Central memory CD8-positive, alpha-beta T cell (primary cell): ENCODE data around the gene ARPIN.
"Not testable (repeated sequence)": the region's sequence is repeated elsewhere in the genome, so short reads cannot be mapped to it uniquely, and the experiment has no call there.

ENCODE experiments used
- ATAC-seq: fragments of 150-1000 bp; cut with Tn5 transposase; replicated peaks from 2 replicates; pipeline ENCODE4 v1.10.0; 2022; ENCODE audit warnings: mild to moderate bottlenecking, moderate FRiP score, moderate number of reproducible peaks; ENCODE audit not compliant: poor library complexity, severe bottlenecking; ENCODE audit errors: extremely low read depth
- DNase-seq, 2 donors: peaks; one replicate each; pipeline ENCODE4 v3.0.0; 2021; ENCODE audit warnings: low spot score in 2 of 2
- H3K27ac Mint-ChIP-seq: one replicate; pipeline ENCODE4 v1.8.0; 2022; ENCODE audit warnings: low read depth, mild to moderate bottlenecking, moderate library complexity, mixed read lengths
- H3K27me3 Mint-ChIP-seq: one replicate; pipeline ENCODE4 v1.8.0; 2022; ENCODE audit warnings: mixed read lengths
- H3K36me3 Mint-ChIP-seq: one replicate; pipeline ENCODE4 v1.8.0; 2022; ENCODE audit warnings: mild to moderate bottlenecking, moderate library complexity, mixed read lengths; ENCODE audit not compliant: insufficient read depth
- H3K4me1 Mint-ChIP-seq: one replicate; pipeline ENCODE4 v1.8.0; 2022; ENCODE audit warnings: mixed read lengths
- H3K4me3 Mint-ChIP-seq: one replicate; pipeline ENCODE4 v1.8.0; 2022; ENCODE audit warnings: mild to moderate bottlenecking, moderate library complexity, mixed read lengths
- H3K9me3 Mint-ChIP-seq: one replicate; pipeline ENCODE4 v1.8.0; 2022; ENCODE audit warnings: mixed read lengths

The ARPIN gene

GRCh38 chr15:89885179-89885578, 27.6 kb downstream of the ARPIN start:
- ATAC-seq, H3K9me3 Mint-ChIP-seq, H3K27me3 Mint-ChIP-seq, H3K4me1 Mint-ChIP-seq, H3K27ac Mint-ChIP-seq, H3K4me3 Mint-ChIP-seq, DNase-seq: not testable (repeated sequence)
- peaks cover 49% of the 10 kb centered on the region for H3K36me3 Mint-ChIP-seq

- no peak for ATAC-seq
- Mint-ChIP-seq H3K27ac (no peak overlapping the region), H3K4me1 (no peaks in the 10 kb centered on the region), H3K27me3 (no peaks in the 10 kb centered on the region), H3K36me3 (peaks cover 46% of the 10 kb centered on the region), H3K9me3 (no peaks in the 10 kb centered on the region), H3K4me3 (no peak overlapping the region)
- no peak for DNase-seq
These were observed 29.2 kb downstream of the ARPIN start for GRCh38 chr15:89883518-89883917.

- H3K27ac Mint-ChIP-seq = no peak overlapping the region
- H3K9me3 Mint-ChIP-seq = no peaks in the 10 kb centered on the region
- no peak for ATAC-seq
These were observed 32.0 kb downstream of the ARPIN start for GRCh38 chr15:89880727-89881126.

GRCh38 chr15:89878323-89878722, 34.4 kb downstream of the ARPIN start:
- Mint-ChIP-seq H3K9me3 (no peaks in the 10 kb centered on the region), H3K27me3 (no peaks in the 10 kb centered on the region), H3K27ac (no peak overlapping the region), H3K4me3 (no peak overlapping the region), H3K4me1 (no peaks in the 10 kb centered on the region), H3K36me3 (peaks cover 31% of the 10 kb centered on the region)
- ATAC-seq = no peak
- no peak for DNase-seq

More at GRCh38 chr15:89880727-89881126, 32.0 kb downstream of the ARPIN start:
- Mint-ChIP-seq H3K36me3 (peaks cover 43% of the 10 kb centered on the region), H3K4me3 (no peak overlapping the region), H3K4me1 (no peaks in the 10 kb centered on the region), H3K27me3 (no peaks in the 10 kb centered on the region)
- DNase-seq = no peak

- ATAC-seq (no peak), DNase-seq (no peak)
- Mint-ChIP-seq H3K4me3 (no peak overlapping the region), H3K36me3 (peaks cover 24% of the 10 kb centered on the region), H3K9me3 (no peaks in the 10 kb centered on the region), H3K4me1 (no peaks in the 10 kb centered on the region), H3K27ac (peak overlapping the region; percentile 27), H3K27me3 (no peaks in the 10 kb centered on the region)
These were observed 35.7 kb downstream of the ARPIN start for GRCh38 chr15:89877083-89877425.

- H3K27me3 Mint-ChIP-seq = no peaks in the 10 kb centered on the region
- no peaks in the 10 kb centered on the region for H3K9me3 Mint-ChIP-seq
- H3K4me3 Mint-ChIP-seq = no peak overlapping the region
- H3K4me1 Mint-ChIP-seq = no peaks in the 10 kb centered on the region
- DNase-seq = no peak
- H3K27ac Mint-ChIP-seq = peak overlapping the region; percentile 27
- ATAC-seq = no peak
- peaks cover 24% of the 10 kb centered on the region for H3K36me3 Mint-ChIP-seq
These were observed 36.2 kb downstream of the ARPIN start for GRCh38 chr15:89876396-89877082.

- DNase-seq = no peak
- H3K4me3 Mint-ChIP-seq = no peak overlapping the region
- no peak for ATAC-seq
- H3K27ac Mint-ChIP-seq = no peak overlapping the region
- no peaks in the 10 kb centered on the region for H3K27me3 Mint-ChIP-seq
- no peaks in the 10 kb centered on the region for H3K9me3 Mint-ChIP-seq
- no peaks in the 10 kb centered on the region for H3K4me1 Mint-ChIP-seq
- H3K36me3 Mint-ChIP-seq = peaks cover 23% of the 10 kb centered on the region
These were observed 37.0 kb downstream of the ARPIN start for GRCh38 chr15:89875741-89876140.

GRCh38 chr15:89874926-89875564, 37.7 kb downstream of the ARPIN start:
- no peaks in the 10 kb centered on the region for H3K27me3 Mint-ChIP-seq
- peaks cover 27% of the 10 kb centered on the region for H3K36me3 Mint-ChIP-seq
- DNase-seq (peak; percentile 60 to 65), ATAC-seq (peak; percentile 100)
- no peak overlapping the region for H3K4me3 Mint-ChIP-seq
- no peaks in the 10 kb centered on the region for H3K9me3 Mint-ChIP-seq
- no peaks in the 10 kb centered on the region for H3K4me1 Mint-ChIP-seq
- H3K27ac Mint-ChIP-seq = no peak overlapping the region

GRCh38 chr15:89870688-89871288, 42.0 kb downstream of the ARPIN start:
- H3K9me3 Mint-ChIP-seq = no peaks in the 10 kb centered on the region
- H3K4me3 Mint-ChIP-seq = no peak overlapping the region
- ATAC-seq = no peak
- H3K4me1 Mint-ChIP-seq = no peaks in the 10 kb centered on the region
- DNase-seq = no peak
- H3K27ac Mint-ChIP-seq = no peak overlapping the region
- H3K36me3 Mint-ChIP-seq = peaks cover 17% of the 10 kb centered on the region
- no peaks in the 10 kb centered on the region for H3K27me3 Mint-ChIP-seq

GRCh38 chr15:89870006-89870405, 42.7 kb downstream of the ARPIN start:
- Mint-ChIP-seq H3K36me3 (peaks cover 11% of the 10 kb centered on the region), H3K4me3 (no peak overlapping the region), H3K9me3 (no peaks in the 10 kb centered on the region), H3K27ac (no peak overlapping the region), H3K4me1 (no peaks in the 10 kb centered on the region), H3K27me3 (no peaks in the 10 kb centered on the region)
- no peak for DNase-seq
- ATAC-seq = no peak

GRCh38 chr15:89869490-89869889, 43.3 kb downstream of the ARPIN start:
- not testable (repeated sequence) for H3K9me3 Mint-ChIP-seq, H3K27me3 Mint-ChIP-seq, H3K36me3 Mint-ChIP-seq, H3K4me3 Mint-ChIP-seq, H3K27ac Mint-ChIP-seq, H3K4me1 Mint-ChIP-seq, ATAC-seq, DNase-seq

- Mint-ChIP-seq H3K36me3 (peaks cover 9% of the 10 kb centered on the region), H3K27ac (no peak overlapping the region), H3K9me3 (no peaks in the 10 kb centered on the region), H3K4me1 (no peaks in the 10 kb centered on the region), H3K27me3 (no peaks in the 10 kb centered on the region), H3K4me3 (no peak overlapping the region)
- DNase-seq (no peak), ATAC-seq (no peak)
These were observed 47.6 kb downstream of the ARPIN start for GRCh38 chr15:89864958-89865739.
